Neural progenitor cell (in vitro differentiated cells): Measurements from ENCODE around the gene PDCD1LG2.

Source experiments
- EZH2 ChIP-seq: fragments of 200-600 bp; sonication (generic); IDR thresholded peaks from 2 replicates; pipeline ENCODE4 v1.6.1; 2017; ENCODE audit warnings: antibody characterized with exemption, mild to moderate bottlenecking, moderate library complexity
- EZH2phosphoT487 ChIP-seq: fragments of 200-600 bp; sonication (generic); IDR thresholded peaks from 2 replicates; pipeline ENCODE4 v1.6.1; 2017; ENCODE audit warnings: antibody characterized with exemption
- TF ChIP-seq, protein P1 (sequence below): fragments of 200-600 bp; sonication (generic); IDR thresholded peaks from 2 replicates; pipeline ENCODE4 v1.5.1; 2017; ENCODE audit warnings: antibody characterized with exemption, mild to moderate bottlenecking

DNA sequence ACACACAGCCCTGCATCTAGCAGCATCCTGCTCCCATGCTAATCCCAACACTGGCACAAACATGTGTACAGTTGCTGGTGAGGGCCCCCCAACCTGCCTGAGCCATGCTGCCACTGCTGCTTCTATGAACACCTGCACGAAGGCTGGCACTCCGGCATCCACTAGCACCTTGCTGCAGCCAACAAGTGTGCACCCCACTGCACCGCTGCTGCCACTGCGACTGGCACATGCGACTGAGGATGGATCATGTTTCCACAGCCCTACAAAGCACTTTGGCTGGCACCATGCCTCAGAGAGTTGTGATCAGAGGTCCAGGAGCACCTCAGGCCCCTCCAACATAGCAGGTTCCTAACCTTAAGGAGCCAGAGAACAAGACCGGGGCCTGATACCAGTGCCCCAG is 7.8 kb upstream of the PDCD1LG2 start:
- TF ChIP-seq EZH2phosphoT487 (no peak), EZH2 (no peak)
- TF ChIP-seq, protein P1, sequence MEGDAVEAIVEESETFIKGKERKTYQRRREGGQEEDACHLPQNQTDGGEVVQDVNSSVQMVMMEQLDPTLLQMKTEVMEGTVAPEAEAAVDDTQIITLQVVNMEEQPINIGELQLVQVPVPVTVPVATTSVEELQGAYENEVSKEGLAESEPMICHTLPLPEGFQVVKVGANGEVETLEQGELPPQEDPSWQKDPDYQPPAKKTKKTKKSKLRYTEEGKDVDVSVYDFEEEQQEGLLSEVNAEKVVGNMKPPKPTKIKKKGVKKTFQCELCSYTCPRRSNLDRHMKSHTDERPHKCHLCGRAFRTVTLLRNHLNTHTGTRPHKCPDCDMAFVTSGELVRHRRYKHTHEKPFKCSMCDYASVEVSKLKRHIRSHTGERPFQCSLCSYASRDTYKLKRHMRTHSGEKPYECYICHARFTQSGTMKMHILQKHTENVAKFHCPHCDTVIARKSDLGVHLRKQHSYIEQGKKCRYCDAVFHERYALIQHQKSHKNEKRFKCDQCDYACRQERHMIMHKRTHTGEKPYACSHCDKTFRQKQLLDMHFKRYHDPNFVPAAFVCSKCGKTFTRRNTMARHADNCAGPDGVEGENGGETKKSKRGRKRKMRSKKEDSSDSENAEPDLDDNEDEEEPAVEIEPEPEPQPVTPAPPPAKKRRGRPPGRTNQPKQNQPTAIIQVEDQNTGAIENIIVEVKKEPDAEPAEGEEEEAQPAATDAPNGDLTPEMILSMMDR, result no peak
